GM21723 (cell line): ENCODE results near the gene EDEM3.
"Not testable (repeated sequence)": the region's sequence is repeated elsewhere in the genome, so short reads cannot be mapped to it uniquely, and the experiment has no call there.

Source experiments
- ATAC-seq: cut with Tn5 transposase; IDR thresholded peaks from one replicate; pipeline ENCODE4 v1.9.1; 2021; ENCODE audit warnings: mild to moderate bottlenecking, moderate library complexity; ENCODE audit not compliant: unreplicated experiment

EDEM3 gene

DNA sequence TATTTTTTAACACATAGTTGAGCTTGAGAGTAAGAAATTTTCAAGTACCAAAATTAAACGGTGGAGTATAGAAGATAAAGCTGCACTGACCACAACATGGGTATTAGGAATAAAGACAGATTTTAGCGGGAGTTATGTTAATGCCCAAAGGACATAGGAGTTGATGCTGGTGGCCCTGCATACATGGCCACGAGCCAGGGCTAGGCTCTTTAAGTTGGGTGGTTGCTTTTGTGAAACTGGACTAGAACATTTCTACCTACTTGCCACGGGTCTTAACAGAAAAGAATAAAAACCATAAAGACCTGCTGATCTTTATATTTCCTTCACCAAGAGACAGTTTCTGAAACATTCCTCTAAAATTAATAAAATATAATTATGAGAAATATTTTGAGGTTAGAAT, 14.9 kb downstream of the EDEM3 start:
- ATAC-seq, result no peak

DNA sequence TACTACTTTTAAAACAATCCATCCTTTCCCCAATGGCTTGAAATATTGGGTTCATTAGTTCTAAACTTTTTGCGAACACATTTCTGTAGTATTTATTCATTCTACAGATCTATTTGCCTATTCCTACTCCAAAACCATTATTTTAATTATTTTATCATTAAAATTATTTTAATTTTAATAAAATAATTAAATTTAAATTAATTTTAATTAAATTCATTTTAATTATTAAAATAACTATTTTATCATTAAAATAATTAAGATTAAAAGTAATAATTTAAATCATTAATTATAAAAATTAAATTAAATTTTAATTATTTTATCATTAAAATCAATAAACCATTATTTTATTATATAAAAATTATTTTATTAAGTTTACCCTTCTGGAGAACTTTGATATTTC, 15.6 kb downstream of the EDEM3 start:
- no peak for ATAC-seq

DNA sequence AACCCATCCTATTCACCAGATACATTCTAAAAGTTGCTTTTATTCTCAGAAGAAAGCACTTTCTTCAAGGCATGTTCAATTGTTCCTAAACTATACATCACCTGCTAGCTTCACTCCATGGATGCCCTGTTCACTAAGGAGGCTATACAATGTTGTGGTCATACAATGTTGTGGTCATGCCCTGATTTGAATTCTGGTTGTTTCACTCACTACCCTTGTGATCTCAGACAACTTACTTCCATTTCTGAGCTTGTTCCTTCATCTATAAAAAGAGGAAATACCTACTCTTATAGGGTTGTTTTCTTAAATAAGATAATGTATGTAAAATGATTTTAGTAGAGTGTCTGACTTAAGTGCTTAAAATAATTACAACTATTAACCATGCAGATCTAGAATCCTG, 19.7 kb downstream of the EDEM3 start:
- peak; percentile 70 for ATAC-seq

- no peak for ATAC-seq
Observed at GRCh38 chr1:184724843-184725242, 29.8 kb downstream of the EDEM3 start.

DNA sequence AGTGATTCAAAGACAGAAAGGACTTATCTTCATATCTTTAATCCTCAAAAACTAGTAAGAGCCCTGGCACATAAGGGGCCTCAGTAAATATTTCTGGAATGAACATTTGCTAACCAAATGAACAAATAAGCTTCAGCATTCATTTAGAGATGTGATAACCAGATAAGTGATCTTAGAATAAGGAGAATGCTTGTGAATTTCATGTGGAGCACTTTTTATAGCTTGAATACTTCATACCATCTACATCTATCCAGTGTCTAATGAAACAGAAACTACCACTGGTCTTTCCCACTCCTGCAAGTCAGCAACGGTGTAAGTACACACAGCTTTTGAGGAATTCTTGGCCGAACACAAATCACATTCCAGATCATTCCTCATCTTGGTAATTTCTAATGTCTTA, 38.5 kb downstream of the EDEM3 start:
- ATAC-seq, result no peak

GRCh38 chr1:184709418-184709817, 45.2 kb downstream of the EDEM3 start:
- ATAC-seq, result no peak

- peak; percentile 84 for ATAC-seq
Observed at GRCh38 chr1:184708084-184708676, 46.5 kb downstream of the EDEM3 start.

DNA sequence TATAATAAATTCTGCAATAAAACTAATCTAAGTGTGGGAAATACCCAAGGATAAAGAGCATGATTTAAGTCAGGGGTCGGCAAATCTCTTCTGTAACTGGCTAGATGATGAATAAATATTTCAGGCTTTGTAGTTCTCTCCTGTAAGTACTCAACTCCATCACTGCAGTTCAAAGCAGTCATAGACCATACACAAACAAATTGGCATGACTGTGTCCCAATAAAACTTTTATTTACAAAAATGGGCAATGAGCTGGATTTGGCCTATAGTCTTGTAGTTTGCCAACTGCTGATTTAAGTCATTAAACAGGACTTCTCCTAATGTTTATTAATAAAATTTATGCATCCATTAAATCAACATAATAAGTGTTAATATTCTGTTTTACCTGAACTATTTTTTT, 49.4 kb downstream of the EDEM3 start:
- no peak for ATAC-seq

GRCh38 chr1:184701816-184702215, 52.8 kb downstream of the EDEM3 start:
- no peak for ATAC-seq

DNA sequence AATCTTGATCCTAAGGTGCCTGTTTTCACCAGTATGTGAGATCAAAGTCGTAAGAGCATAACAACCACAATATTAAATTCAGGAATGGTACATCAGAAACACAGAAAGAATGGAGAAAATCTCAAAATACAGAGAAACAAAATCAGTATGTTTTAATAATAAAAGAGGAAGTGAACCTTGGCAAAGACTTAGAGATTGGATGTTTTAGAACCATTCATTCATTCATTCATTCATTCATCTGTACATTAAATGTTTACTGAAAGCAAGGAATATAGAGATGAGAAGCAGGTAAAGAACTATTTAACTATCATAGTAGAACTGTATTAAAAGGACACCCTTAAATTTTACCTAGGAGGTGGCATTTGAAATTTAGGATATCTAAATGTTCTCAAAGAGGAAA, 55.7 kb downstream of the EDEM3 start:
- ATAC-seq, result no peak

GRCh38 chr1:184698016-184698415, 56.6 kb downstream of the EDEM3 start:
- no peak for ATAC-seq

DNA sequence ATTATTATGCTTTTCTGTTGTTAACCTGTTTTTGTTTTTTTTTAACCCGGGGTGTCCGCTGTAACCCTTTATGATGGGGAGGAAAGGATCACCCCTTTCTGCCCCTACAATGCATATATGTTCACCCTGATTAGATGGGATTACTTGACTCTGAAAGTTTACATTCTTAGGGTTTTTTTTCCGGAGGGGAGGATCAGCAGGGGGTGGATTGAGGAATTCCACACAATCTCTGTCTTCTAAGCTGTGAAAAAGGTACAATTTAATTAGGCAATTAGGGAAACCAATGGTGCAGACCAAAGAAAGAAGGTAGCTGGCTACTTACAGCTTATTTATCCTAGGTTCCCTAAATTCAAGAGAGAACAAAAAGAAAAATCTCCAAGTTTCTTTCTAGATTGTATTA, 58.3 kb downstream of the EDEM3 start:
- no peak for ATAC-seq

GRCh38 chr1:184695023-184695422, 59.6 kb downstream of the EDEM3 start:
- no peak for ATAC-seq

DNA sequence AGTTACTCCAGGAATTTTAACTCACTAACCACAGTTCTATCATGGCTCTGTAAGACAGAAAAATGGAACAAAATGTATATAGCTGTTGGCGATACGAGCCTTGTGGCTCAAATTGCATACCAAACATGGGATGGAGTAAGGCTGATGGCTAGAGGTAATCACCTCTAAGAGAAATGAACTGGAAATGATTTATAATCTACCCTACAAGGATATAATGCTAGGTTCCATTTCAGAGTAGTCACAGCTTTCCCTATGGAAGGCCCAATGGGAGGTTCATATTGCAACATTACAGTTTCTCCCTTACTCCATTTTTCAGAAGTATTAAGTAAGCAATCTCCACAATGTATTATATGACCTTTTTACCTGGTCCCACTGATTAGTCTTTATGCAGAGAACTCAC, 61.6 kb downstream of the EDEM3 start:
- no peak for ATAC-seq

DNA sequence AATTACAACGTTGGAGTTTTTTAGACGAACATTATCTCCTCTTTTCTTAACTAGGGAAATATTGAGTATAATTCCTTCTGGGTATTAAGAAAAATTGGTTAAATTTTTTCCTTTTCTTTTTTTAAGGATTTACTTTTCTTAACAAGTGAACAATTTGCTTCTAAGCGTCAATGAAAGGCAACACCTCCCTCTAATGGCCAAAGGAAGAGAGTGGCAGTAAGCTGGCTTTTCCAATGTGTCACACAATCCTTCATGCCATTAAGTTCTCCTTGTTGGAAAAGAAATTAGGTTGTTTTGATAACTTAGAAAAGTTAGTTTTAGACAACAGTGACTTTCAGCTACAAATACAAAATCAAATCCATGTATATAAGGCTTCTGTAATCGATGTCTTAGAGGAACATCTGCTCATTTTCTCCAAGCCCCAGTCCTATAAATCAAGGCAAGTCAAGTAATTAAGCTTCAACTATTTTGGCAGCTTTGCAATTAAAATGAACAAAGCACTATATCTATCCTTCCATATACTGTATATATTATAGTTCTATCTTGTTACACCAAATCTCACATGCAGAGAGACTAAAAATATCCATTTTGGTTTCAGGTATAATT, 62.8 kb downstream of the EDEM3 start:
- no peak for ATAC-seq

DNA sequence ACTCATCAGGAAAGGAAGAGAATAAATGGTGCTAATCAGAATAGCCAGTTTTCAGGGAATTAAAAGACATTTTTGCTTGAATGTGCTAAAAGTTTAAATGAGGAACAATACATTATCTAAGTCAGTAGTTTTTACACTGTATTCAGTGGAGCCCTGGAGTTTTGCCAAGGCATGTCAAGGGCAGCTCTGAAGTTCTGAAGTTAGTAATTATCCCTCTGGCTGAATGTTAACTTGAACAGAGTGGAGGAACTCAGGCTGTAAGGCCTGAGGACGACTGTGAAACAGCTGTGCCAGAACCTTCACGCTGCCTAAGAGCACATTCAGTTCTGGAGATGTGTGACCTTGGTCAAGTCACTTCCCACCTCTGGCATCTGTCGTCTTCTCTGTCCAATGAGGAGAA, 68.1 kb downstream of the EDEM3 start:
- ATAC-seq, result no peak

DNA sequence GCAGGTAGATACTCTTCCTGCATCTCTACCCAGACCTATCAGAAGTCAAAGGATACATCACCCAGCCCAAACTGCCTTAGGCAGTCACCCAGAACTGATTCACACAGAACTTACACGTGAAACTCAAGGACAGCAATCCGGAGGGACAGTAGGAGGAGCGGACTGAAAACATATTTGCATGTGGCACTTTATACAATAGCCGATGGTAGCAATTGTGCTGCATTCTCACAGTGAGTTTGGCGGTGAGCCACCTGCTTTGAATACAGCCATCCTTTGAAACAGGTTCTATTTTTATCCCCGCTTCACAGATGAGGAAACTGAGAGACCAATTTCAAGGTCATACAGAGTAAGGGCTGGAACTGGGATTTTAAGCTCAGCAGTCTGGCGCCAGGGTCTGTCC, 69.5 kb downstream of the EDEM3 start:
- peak; percentile 85 for ATAC-seq

DNA sequence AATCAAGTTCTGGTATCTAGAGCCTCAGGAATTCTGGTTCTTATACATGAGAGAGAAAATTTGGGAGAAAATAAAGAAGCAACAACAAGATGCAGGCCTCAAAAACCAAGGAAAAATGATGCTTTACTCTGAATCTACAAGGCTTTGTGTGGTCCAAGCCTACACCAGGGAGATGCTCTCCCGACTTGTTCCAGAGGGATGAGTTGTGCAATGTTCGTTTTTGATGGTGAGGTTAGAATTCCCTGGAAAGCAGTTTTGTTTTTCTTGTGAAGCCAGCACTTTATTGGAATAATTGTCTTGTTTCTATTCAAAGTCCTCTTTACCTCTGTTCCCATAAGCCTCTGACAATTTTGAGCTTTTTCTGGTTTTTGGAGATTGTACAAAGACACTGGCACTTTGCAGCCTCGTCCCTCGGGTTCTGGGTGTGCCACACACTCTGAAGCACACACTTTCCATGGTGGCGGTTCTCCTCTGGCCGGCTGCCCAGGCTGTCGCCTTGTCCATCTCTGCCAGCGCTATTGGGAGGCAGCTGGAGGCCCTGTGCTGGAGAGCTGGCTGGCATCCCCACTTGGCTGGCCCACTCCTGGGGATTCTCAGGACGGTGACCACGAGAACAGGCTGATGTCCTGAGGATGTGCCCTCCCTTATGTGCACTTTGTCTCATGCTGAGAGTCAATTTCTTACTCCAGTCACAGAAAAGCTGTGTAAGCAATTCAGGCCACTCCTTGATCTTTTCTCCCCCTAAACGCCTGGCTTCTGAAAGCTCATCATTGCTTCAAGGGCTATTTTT, 70.2 kb downstream of the EDEM3 start:
- ATAC-seq, result peak; percentile 22

DNA sequence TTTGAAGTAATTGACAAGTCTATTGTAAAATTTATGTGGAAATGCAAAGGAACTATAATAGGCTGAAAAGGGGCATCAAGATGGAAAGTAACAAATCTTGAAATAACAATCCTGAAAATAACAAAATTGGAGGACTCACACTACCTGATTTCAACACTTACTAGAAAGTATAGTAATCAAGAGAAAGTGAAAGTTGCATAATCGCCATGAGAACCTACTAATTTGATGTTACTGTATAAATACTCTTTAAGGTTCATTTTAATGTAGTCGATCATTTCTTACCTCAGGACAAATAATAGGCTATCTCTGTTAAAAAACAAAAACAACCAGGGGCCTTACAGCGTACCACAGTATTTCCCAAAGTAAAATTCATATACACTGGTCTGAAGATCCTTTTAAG, 71.7 kb downstream of the EDEM3 start:
- no peak for ATAC-seq

GRCh38 chr1:184680611-184681225, 73.9 kb downstream of the EDEM3 start:
- ATAC-seq, result not testable (repeated sequence)

- not testable (repeated sequence) for ATAC-seq
Observed at GRCh38 chr1:184679472-184679871, 75.2 kb downstream of the EDEM3 start.

DNA sequence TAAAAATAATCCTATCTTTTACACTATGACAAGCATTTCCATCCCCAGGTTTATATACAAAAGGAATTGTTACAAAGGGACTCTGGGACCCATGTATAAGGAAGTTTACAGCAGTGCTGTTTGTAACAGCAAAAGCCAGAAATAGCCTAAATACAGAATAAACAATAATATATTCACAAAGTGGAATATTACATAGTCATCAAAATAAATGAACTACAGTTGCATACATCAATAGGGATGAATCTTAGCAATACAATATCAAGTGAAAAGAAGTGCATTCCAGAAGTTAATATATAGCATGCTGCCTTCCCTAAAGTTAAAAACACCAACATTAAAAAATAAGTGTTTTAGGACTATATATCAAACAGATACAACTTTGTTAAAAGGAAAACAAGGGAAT, 77.3 kb downstream of the EDEM3 start:
- no peak for ATAC-seq
